Panc1 (cell line): ENCODE measurements around the gene PCIF1. TPM values are rescaled to one million over a fixed set of nuclear protein-coding genes. Genes with fewer than 3 reads are reported as not detected.
A peak's percentile ranks its signal among the peaks of the same experiment; 100 is the strongest.

Source experiments
- ATAC-seq: fragments of 200-7000 bp; cut with Tn5 transposase; 2 replicates; pipeline ENCODE4 v1.9.1; 2020; ENCODE audit warnings: mild to moderate bottlenecking, moderate library complexity
- BruUV-seq: library from RNA; stranded (reverse); fragments of 400-500 nt; replicated peaks from 2 replicates; lab custom pipeline; 2021; lab: Mats Ljungman, UMichigan
- CTCF ChIA-PET: fragments of 300-600 bp; sonication (Branson Sonifier 250); formaldehyde crosslinking; loops from one replicate; lab custom pipeline; 2022; ENCODE audit warnings: antibody characterized with exemption; lab: Charles Lee
- POLR2A ChIA-PET: fragments of 300-600 bp; sonication (Branson Sonifier 250); formaldehyde crosslinking; loops from one replicate; lab custom pipeline; 2022; ENCODE audit warnings: antibody characterized with exemption; lab: Charles Lee
- DNase-seq: peaks from one replicate; pipeline ENCODE4 v3.0.0-alpha.2; 2010; ENCODE audit warnings: low read depth, low spot score
- H3K27ac ChIP-seq: 2 replicates; pipeline ENCODE4 v1.5.1; 2011; ENCODE audit warnings: mild to moderate bottlenecking, low read length, inconsistent platforms
- H3K27me3 ChIP-seq: fragments of 200-500 bp; sonication (Bioruptor generic); 2 replicates; pipeline ENCODE4 v1.6.0; 2014; ENCODE audit warnings: low read length, inconsistent platforms; ENCODE audit not compliant: control insufficient read depth, insufficient read depth
- H3K36me3 ChIP-seq: fragments of 200-500 bp; sonication (Bioruptor generic); 2 replicates; pipeline ENCODE4 v1.5.1; 2014; ENCODE audit warnings: inconsistent platforms, mild to moderate bottlenecking, low read length, moderate library complexity; ENCODE audit not compliant: control insufficient read depth, insufficient read depth
- H3K4me1 ChIP-seq: 2 replicates; pipeline ENCODE4 v1.5.1; 2011; ENCODE audit warnings: inconsistent platforms, mild to moderate bottlenecking, low read length, moderate library complexity; ENCODE audit not compliant: control insufficient read depth, insufficient read depth
- H3K4me3 ChIP-seq, 2 experiments: 2 replicates each; pipeline ENCODE4 v1.5.1; 2011 to 2012; ENCODE audit warnings: low read depth in 2 of 2, low read length in 2 of 2, mild to moderate bottlenecking in 2 of 2, inconsistent platforms in 1 of 2, moderate library complexity in 1 of 2
- H3K9me3 ChIP-seq: fragments of 200-500 bp; sonication (Bioruptor generic); 2 replicates; pipeline ENCODE4 v1.5.1; 2014; ENCODE audit warnings: low read depth, mild to moderate bottlenecking, inconsistent platforms, low read length, moderate library complexity; ENCODE audit not compliant: control insufficient read depth, insufficient read depth
- CTCF ChIP-seq: fragments of 450-650 bp; IDR thresholded peaks from 2 replicates; pipeline ENCODE4 v1.5.1; 2017; ENCODE audit warnings: mild to moderate bottlenecking
- POLR2AphosphoS5 ChIP-seq: IDR thresholded peaks from 2 replicates; pipeline ENCODE4 v1.6.1; 2012; ENCODE audit warnings: mild to moderate bottlenecking, low read depth, low read length, moderate library complexity
- REST ChIP-seq, 2 experiments: IDR thresholded peaks; 2 replicates each; pipeline ENCODE4 v1.6.1; 2011 to 2012; ENCODE audit warnings: low read depth in 2 of 2, control low read depth in 1 of 2, low read length in 1 of 2, mild to moderate bottlenecking in 1 of 2, moderate library complexity in 1 of 2; ENCODE audit not compliant: insufficient read depth in 1 of 2
- SIN3A ChIP-seq: IDR thresholded peaks from 2 replicates; pipeline ENCODE4 v1.6.1; 2012; ENCODE audit warnings: low read depth, mild to moderate bottlenecking, low read length, moderate library complexity, borderline replicate concordance; ENCODE audit not compliant: insufficient read depth
- TCF7L2 ChIP-seq: IDR thresholded peaks from 2 replicates; pipeline ENCODE4 v1.6.1; 2011; ENCODE audit warnings: mild to moderate bottlenecking, low read depth, low read length, inconsistent platforms
- in situ Hi-C: cut with HindIII; loops from 2 replicates; pipeline ENCODE4 v1.10.0; 2016; ENCODE audit warnings: low sequenced_read_pairs, low pct_unique_long_range_greater_than_20kb
- intact Hi-C: fragments of 100-400 bp; cut with micrococcal nuclease; formaldehyde crosslinking; loops from one replicate; pipeline ENCODE4 v1.10.0; 2022; ENCODE audit not compliant: unreplicated experiment
- total RNA-seq: library from RNA; stranded (reverse); gene quantifications from one replicate; pipeline ENCODE4 v1.2.1, GENCODE V29; 2021; ENCODE audit not compliant: unreplicated experiment

The PCIF1 gene
- total RNA-seq, 1 experiment from 2014 or later: 24.6 TPM

- TF ChIP-seq TCF7L2: no peak
- no peak for TF ChIP-seq POLR2AphosphoS5
- no peak for TF ChIP-seq CTCF
- TF ChIP-seq REST (IDR thresholded peaks at IDR 0.05; ENCODE audit: insufficient read depth in 1 of 2, low read depth in 2 of 2, low read length in 1 of 2): no peak
- no peak for TF ChIP-seq SIN3A
- H3K4me1 ChIP-seq: peaks cover 10% of the 10 kb centered on the region
- no TSS peak for BruUV-seq
- ATAC-seq (peak; percentile 5; the same call in 1 of the 2 replicates), DNase-seq (no peak)
- peaks cover 6% of the 10 kb centered on the region for H3K36me3 ChIP-seq
- in situ Hi-C loops: no loop called here
- peak overlapping the region; percentile 62 to 93 for H3K4me3 ChIP-seq
- intact Hi-C loops: no loop called here
- CTCF ChIA-PET: interaction anchor here (0.6 to 1.9 kb wide), 3 partner anchors 9 to 43 kb away, joined by 4 to 6 read pairs (median 5); no protein-coding TSS in a partner anchor
- no peaks in the 10 kb centered on the region for H3K9me3 ChIP-seq
- POLR2A ChIA-PET: interaction anchor here (0.5 to 1.0 kb wide), 5 partner anchors 13 to 154 kb away, joined by 3 to 10 read pairs (median 7); no protein-coding TSS in a partner anchor
- peak overlapping the region; percentile 99 for H3K27ac ChIP-seq
- no peaks in the 10 kb centered on the region for H3K27me3 ChIP-seq
Measured at GRCh38 chr20:45970646-45971424, 36.4 kb downstream of the PCIF1 start.

- TF ChIP-seq SIN3A (no peak), POLR2AphosphoS5 (no peak), REST (IDR thresholded peaks at IDR 0.05; ENCODE audit: insufficient read depth in 1 of 2, low read depth in 2 of 2, low read length in 1 of 2) (no peak), TCF7L2 (no peak)
- no peaks in the 10 kb centered on the region for H3K9me3 ChIP-seq
- DNase-seq (no peak), ATAC-seq (peak; percentile 32; the same call in 1 of the 2 replicates)
- H3K4me1 ChIP-seq: peaks cover 10% of the 10 kb centered on the region
- ChIA-PET CTCF (no interaction called here), POLR2A (no interaction called here)
- H3K27ac ChIP-seq: peak overlapping the region; percentile 99
- no peaks in the 10 kb centered on the region for H3K27me3 ChIP-seq
- peaks cover 6% of the 10 kb centered on the region for H3K36me3 ChIP-seq
- intact Hi-C loops (no loop called here), in situ Hi-C loops (no loop called here)
- no TSS peak for BruUV-seq
- H3K4me3 ChIP-seq: peak overlapping the region; percentile 62 to 93
Measured at GRCh38 chr20:45971425-45971674, 36.9 kb downstream of the PCIF1 start.
